ENCODE data around the gene GTF2A1L. TPM values are rescaled to one million over a fixed set of nuclear protein-coding genes. Genes with fewer than 3 reads are reported as not detected.

GTF2A1L gene
- total RNA-seq, result not detected

GRCh38 chr2:48617618-48618017 lies at the start of gene GTF2A1L:
TSS of gene GTF2A1L (plus strand) at chr2:48617856. CDS start at chr2:48617875, 19 bp downstream.

Other genes starting within 250 kb of the GTF2A1L start
- gene PPP1R21, start 177.1 kb upstream of the GTF2A1L start, total RNA-seq, result 10 to 100 TPM; 34.5 to 40.4 TPM
- 1 to 10 TPM; 1.4 to 1.5 TPM for gene STON1, start 87.7 kb upstream of the GTF2A1L start, total RNA-seq
- not detected for gene LHCGR, start 137.9 kb downstream of the GTF2A1L start, total RNA-seq